HG03103 (cell line): ENCODE results near the gene MYL3.

Experiments
- ATAC-seq: cut with Tn5 transposase; IDR thresholded peaks from one replicate; pipeline ENCODE4 v1.9.1; 2021; ENCODE audit warnings: low read depth; ENCODE audit not compliant: unreplicated experiment

Gene MYL3

GRCh38 chr3:46866720-46867549 lies 3.7 kb upstream of the MYL3 start:
- ATAC-seq, result no peak

GRCh38 chr3:46866032-46866595 lies 2.9 kb upstream of the MYL3 start:
- ATAC-seq, result no peak

- no peak for ATAC-seq
Observed at GRCh38 chr3:46865546-46865945, 2.3 kb upstream of the MYL3 start.

GRCh38 chr3:46865031-46865507 lies 1.8 kb upstream of the MYL3 start:
- no peak for ATAC-seq

- ATAC-seq, result no peak
Observed at GRCh38 chr3:46864061-46864881, 1.0 kb upstream of the MYL3 start.

- no peak for ATAC-seq
Observed at GRCh38 chr3:46862369-46863025, 747 bp downstream of the MYL3 start.

- no peak for ATAC-seq
Observed at GRCh38 chr3:46861605-46862368, 1.5 kb downstream of the MYL3 start.

GRCh38 chr3:46860810-46861604 lies 2.2 kb downstream of the MYL3 start:
- no peak for ATAC-seq

GRCh38 chr3:46860017-46860809 lies 3.0 kb downstream of the MYL3 start:
- no peak for ATAC-seq

- no peak for ATAC-seq
Observed at GRCh38 chr3:46859001-46859710, 4.1 kb downstream of the MYL3 start.

GRCh38 chr3:46858456-46858855 lies 4.8 kb downstream of the MYL3 start:
- ATAC-seq, result no peak

- ATAC-seq, result no peak
Observed at GRCh38 chr3:46857485-46858341, 5.5 kb downstream of the MYL3 start.

GRCh38 chr3:46856576-46857471 lies 6.4 kb downstream of the MYL3 start:
- no peak for ATAC-seq

GRCh38 chr3:46854555-46854991 lies 8.7 kb downstream of the MYL3 start:
- ATAC-seq, result no peak

GRCh38 chr3:46853441-46854415 lies 9.5 kb downstream of the MYL3 start:
- no peak for ATAC-seq
